ENCODE measurements around the gene INTS2. TPM values are rescaled to one million over a fixed set of nuclear protein-coding genes. Genes with fewer than 3 reads are reported as not detected.

INTS2 gene
- total RNA-seq, 3 donors from 2014 or later (not counting 1 experiment from before 2014, with no cell fraction given) = 14.2 to 21.0 (median 14.6) TPM

DNA sequence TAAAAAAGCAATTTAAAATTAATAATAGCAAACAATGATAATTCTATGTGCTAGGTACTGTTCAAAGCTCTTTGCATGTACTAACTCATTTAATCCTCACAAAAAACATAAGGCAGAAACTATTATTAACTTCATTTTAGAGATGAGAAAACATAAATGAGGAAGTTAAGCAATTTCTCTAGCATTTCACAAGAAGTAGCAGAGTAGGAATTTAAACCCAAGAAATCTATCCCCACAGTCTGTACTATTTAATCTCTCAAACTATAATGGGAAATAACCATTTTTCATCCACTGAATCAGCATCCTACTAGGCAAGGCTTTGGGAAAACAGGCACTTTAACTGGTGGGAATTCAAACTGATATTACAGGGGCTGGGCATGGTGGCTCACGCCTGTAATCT is 42.2 kb upstream of the INTS2 start:
- H3K4me3 Mint-ChIP-seq = no peak overlapping the region
- peaks cover 58% of the 10 kb centered on the region for H3K36me3 ChIP-seq (ENCODE audit: control insufficient read depth, insufficient read depth, low read length)
- H3K4me3 ChIP-seq (ENCODE audit: low read length) = no peak overlapping the region
- H3K4me1 Mint-ChIP-seq = peaks cover 0 to 11% of the 10 kb centered on the region in 2 donors
- DNase-seq (no peak), ATAC-seq (no peak)
- no peaks in the 10 kb centered on the region for H3K9me3 ChIP-seq (ENCODE audit: control insufficient read depth, insufficient read depth, low read length)
- WGBS (ENCODE audit: insufficient coverage) = 87% methylated on average over 1 of the region's 1 CpG
- no peaks in the 10 kb centered on the region for H3K9me3 Mint-ChIP-seq
- TF ChIP-seq, protein P1, sequence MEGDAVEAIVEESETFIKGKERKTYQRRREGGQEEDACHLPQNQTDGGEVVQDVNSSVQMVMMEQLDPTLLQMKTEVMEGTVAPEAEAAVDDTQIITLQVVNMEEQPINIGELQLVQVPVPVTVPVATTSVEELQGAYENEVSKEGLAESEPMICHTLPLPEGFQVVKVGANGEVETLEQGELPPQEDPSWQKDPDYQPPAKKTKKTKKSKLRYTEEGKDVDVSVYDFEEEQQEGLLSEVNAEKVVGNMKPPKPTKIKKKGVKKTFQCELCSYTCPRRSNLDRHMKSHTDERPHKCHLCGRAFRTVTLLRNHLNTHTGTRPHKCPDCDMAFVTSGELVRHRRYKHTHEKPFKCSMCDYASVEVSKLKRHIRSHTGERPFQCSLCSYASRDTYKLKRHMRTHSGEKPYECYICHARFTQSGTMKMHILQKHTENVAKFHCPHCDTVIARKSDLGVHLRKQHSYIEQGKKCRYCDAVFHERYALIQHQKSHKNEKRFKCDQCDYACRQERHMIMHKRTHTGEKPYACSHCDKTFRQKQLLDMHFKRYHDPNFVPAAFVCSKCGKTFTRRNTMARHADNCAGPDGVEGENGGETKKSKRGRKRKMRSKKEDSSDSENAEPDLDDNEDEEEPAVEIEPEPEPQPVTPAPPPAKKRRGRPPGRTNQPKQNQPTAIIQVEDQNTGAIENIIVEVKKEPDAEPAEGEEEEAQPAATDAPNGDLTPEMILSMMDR (IDR thresholded peaks at IDR 0.05) = no peak
- H3K27me3 Mint-ChIP-seq (ENCODE audit: low read depth in 2 of 2) = no peaks in the 10 kb centered on the region
- intact Hi-C loops (cut with micrococcal nuclease) = no loop called here
- H3K27ac Mint-ChIP-seq = no peak overlapping the region
- peaks cover 6% of the 10 kb centered on the region for H3K36me3 Mint-ChIP-seq
- H3K27me3 ChIP-seq (ENCODE audit: control insufficient read depth, insufficient read depth, low read length) = no peaks in the 10 kb centered on the region
- no peak overlapping the region for H3K27ac ChIP-seq (ENCODE audit: low read length)
- no peaks in the 10 kb centered on the region for H3K4me1 ChIP-seq (ENCODE audit: control insufficient read depth, insufficient read depth, low read length)

GRCh38 chr17:61968757-61969156 is 41.0 kb upstream of the INTS2 start:
- Histone ChIP-seq H3K4me3 (ENCODE audit: low read length) (no peak overlapping the region), H3K27me3 (ENCODE audit: control insufficient read depth, insufficient read depth, low read length) (no peaks in the 10 kb centered on the region), H3K4me1 (ENCODE audit: control insufficient read depth, insufficient read depth, low read length) (no peaks in the 10 kb centered on the region), H3K9me3 (ENCODE audit: control insufficient read depth, insufficient read depth, low read length) (no peaks in the 10 kb centered on the region), H3K36me3 (ENCODE audit: control insufficient read depth, insufficient read depth, low read length) (peaks cover 69% of the 10 kb centered on the region), H3K27ac (ENCODE audit: low read length) (no peak overlapping the region)
- 98% methylated on average over 5 of the region's 5 CpGs for WGBS (ENCODE audit: insufficient coverage)
- Mint-ChIP-seq H3K36me3 (no peaks in the 10 kb centered on the region), H3K27ac (no peak overlapping the region), H3K9me3 (no peaks in the 10 kb centered on the region), H3K4me3 (no peak overlapping the region), H3K27me3 (ENCODE audit: low read depth in 2 of 2) (no peaks in the 10 kb centered on the region), H3K4me1 (no peaks in the 10 kb centered on the region)
- DNase-seq (no peak), ATAC-seq (no peak)
- TF ChIP-seq, protein P1 (IDR thresholded peaks at IDR 0.05) = no peak
- intact Hi-C loops (cut with micrococcal nuclease) = no loop called here

GRCh38 chr17:61967729-61968128 is 39.9 kb upstream of the INTS2 start:
- no peak for DNase-seq

DNA sequence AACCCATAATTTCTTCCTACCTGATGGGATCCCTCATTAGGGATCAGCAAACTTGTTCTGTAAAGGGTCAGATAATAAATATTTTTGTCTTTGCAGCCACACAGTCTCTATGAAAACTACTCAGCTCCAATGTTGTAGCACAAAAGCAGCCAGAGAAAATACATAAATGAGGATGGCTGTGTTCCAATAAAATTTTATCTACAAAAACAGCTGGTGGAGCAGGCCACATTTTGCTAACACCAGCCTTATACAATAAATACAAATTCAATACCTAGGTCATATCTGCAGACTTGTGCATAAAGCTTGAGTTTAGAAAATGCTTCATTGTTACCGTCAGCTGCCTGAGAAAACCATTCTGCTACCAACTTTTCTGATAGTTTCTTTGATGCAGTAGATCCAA is 38.4 kb upstream of the INTS2 start:
- no peaks in the 10 kb centered on the region for H3K9me3 Mint-ChIP-seq
- Histone ChIP-seq H3K36me3 (ENCODE audit: control insufficient read depth, insufficient read depth, low read length) (peaks cover 74% of the 10 kb centered on the region), H3K27me3 (ENCODE audit: control insufficient read depth, insufficient read depth, low read length) (no peaks in the 10 kb centered on the region), H3K4me3 (ENCODE audit: low read length) (no peak overlapping the region), H3K27ac (ENCODE audit: low read length) (no peak overlapping the region), H3K9me3 (ENCODE audit: control insufficient read depth, insufficient read depth, low read length) (no peaks in the 10 kb centered on the region), H3K4me1 (ENCODE audit: control insufficient read depth, insufficient read depth, low read length) (no peaks in the 10 kb centered on the region)
- DNase-seq (no peak), ATAC-seq (no peak)
- H3K4me3 Mint-ChIP-seq = no peak overlapping the region
- TF ChIP-seq, protein P1 (IDR thresholded peaks at IDR 0.05) = no peak
- no peaks in the 10 kb centered on the region for H3K27me3 Mint-ChIP-seq (ENCODE audit: low read depth in 2 of 2)
- no peaks in the 10 kb centered on the region for H3K36me3 Mint-ChIP-seq
- WGBS (ENCODE audit: insufficient coverage) = 0% methylated on average over 1 of the region's 1 CpG
- intact Hi-C loops (cut with micrococcal nuclease) = no loop called here
- H3K27ac Mint-ChIP-seq = no peak overlapping the region
- H3K4me1 Mint-ChIP-seq = no peaks in the 10 kb centered on the region

More at GRCh38 chr17:61967729-61968128, 39.9 kb upstream of the INTS2 start:
- intact Hi-C loops (cut with micrococcal nuclease) = no loop called here
- no peaks in the 10 kb centered on the region for H3K4me1 Mint-ChIP-seq
- no peak overlapping the region for H3K27ac Mint-ChIP-seq
- Histone ChIP-seq H3K27me3 (ENCODE audit: control insufficient read depth, insufficient read depth, low read length) (no peaks in the 10 kb centered on the region), H3K36me3 (ENCODE audit: control insufficient read depth, insufficient read depth, low read length) (peaks cover 76% of the 10 kb centered on the region), H3K27ac (ENCODE audit: low read length) (no peak overlapping the region), H3K9me3 (ENCODE audit: control insufficient read depth, insufficient read depth, low read length) (no peaks in the 10 kb centered on the region), H3K4me1 (ENCODE audit: control insufficient read depth, insufficient read depth, low read length) (no peaks in the 10 kb centered on the region), H3K4me3 (ENCODE audit: low read length) (no peak overlapping the region)
- TF ChIP-seq, protein P1 (IDR thresholded peaks at IDR 0.05) = no peak
- H3K9me3 Mint-ChIP-seq = no peaks in the 10 kb centered on the region
- H3K36me3 Mint-ChIP-seq = no peaks in the 10 kb centered on the region
- H3K27me3 Mint-ChIP-seq (ENCODE audit: low read depth in 2 of 2) = no peaks in the 10 kb centered on the region
- no peak overlapping the region for H3K4me3 Mint-ChIP-seq
- 100% methylated on average over 2 of the region's 2 CpGs for whole genome bisulfite sequencing (ENCODE audit: insufficient coverage)
- no peak for ATAC-seq
